AG10803 (cell line): Measurements from ENCODE around the gene LTBP1.

Source experiments
- DNase-seq: peaks from one replicate; pipeline ENCODE4 v3.0.0; 2010; ENCODE audit warnings: low read depth
- H3K4me3 ChIP-seq: 2 replicates; pipeline ENCODE4 v1.5.1; 2011; ENCODE audit warnings: mild to moderate bottlenecking, low read length, control low read depth
- CTCF ChIP-seq: conservative IDR thresholded peaks from 2 replicates; pipeline ENCODE4 v1.5.1; 2011; ENCODE audit warnings: mild to moderate bottlenecking, low read length, control low read depth, inconsistent platforms

LTBP1 gene

GRCh38 chr2:33122726-33123125 is 176.0 kb downstream of the LTBP1 start:
- H3K4me3 ChIP-seq = no peak overlapping the region
- no peak for TF ChIP-seq CTCF
- DNase-seq = no peak

GRCh38 chr2:33123216-33123615 is 176.5 kb downstream of the LTBP1 start:
- H3K4me3 ChIP-seq = no peak overlapping the region
- no peak for TF ChIP-seq CTCF

GRCh38 chr2:33126552-33126951 is 179.8 kb downstream of the LTBP1 start:
- TF ChIP-seq CTCF = peak; percentile 12; the same call in 1 of the 2 replicates
- H3K4me3 ChIP-seq = no peak overlapping the region
- no peak for DNase-seq

More at GRCh38 chr2:33123216-33123615, 176.5 kb downstream of the LTBP1 start:
- DNase-seq = no peak

GRCh38 chr2:33126958-33127357 is 180.2 kb downstream of the LTBP1 start:
- no peak for TF ChIP-seq CTCF
- H3K4me3 ChIP-seq = no peak overlapping the region
- peak; percentile 68 for DNase-seq

GRCh38 chr2:33129263-33130053 is 182.7 kb downstream of the LTBP1 start:
- no peak for TF ChIP-seq CTCF
- H3K4me3 ChIP-seq = no peak overlapping the region
- peak; percentile 34 for DNase-seq

GRCh38 chr2:33130054-33130447 is 183.3 kb downstream of the LTBP1 start:
- DNase-seq = no peak
- no peak overlapping the region for H3K4me3 ChIP-seq
- TF ChIP-seq CTCF = no peak

DNA sequence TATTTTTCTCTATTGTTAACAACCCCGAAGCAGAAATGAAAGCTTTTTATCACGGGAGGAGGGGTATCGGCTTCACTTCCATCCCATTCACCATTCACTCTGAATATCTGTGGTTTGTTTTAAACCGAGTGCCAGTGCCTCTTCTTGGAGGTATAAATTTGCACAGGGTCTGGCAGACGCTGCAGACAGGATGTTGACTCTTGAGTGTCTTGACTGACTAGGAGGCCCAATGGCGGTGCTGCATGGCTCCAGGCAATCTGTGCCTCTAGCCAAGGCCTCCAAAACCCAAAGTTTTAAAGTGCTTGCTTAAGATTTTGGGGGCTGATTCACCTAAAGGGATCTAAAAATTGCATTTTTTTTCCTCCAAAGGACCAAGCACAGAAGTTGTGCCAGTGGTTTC is 183.8 kb downstream of the LTBP1 start:
- TF ChIP-seq CTCF = no peak
- H3K4me3 ChIP-seq = no peak overlapping the region
- no peak for DNase-seq
